T-helper 17 cell (primary cell): ENCODE results near the gene DGUOK. TPM values are rescaled to one million over a fixed set of nuclear protein-coding genes. Genes with fewer than 3 reads are reported as not detected.
"Not testable (repeated sequence)": the region's sequence is repeated elsewhere in the genome, so short reads cannot be mapped to it uniquely, and the experiment has no call there.

ENCODE experiments used
- ATAC-seq: fragments of 150-1000 bp; cut with Tn5 transposase; 2 replicates; pipeline ENCODE4 v1.10.0; 2021; ENCODE audit warnings: mild to moderate bottlenecking, moderate library complexity
- DNase-seq, 3 donors: peaks; one replicate each; pipeline versions ENCODE4 v3.0.0 to v3.0.0-alpha.2; 2020 to 2021
- H3K9me3 ChIP-seq: one replicate; pipeline ENCODE4 v1.7.0; 2013; ENCODE audit warnings: low read length, mild to moderate bottlenecking; ENCODE audit not compliant: control insufficient read depth, poor library complexity, severe bottlenecking
- H3K27ac Mint-ChIP-seq: one replicate; pipeline ENCODE4 v1.8.0; 2022; ENCODE audit warnings: mild to moderate bottlenecking, moderate library complexity, mixed read lengths
- H3K27me3 Mint-ChIP-seq: one replicate; pipeline ENCODE4 v1.8.0; 2022; ENCODE audit warnings: mixed read lengths
- H3K36me3 Mint-ChIP-seq: one replicate; pipeline ENCODE4 v1.8.0; 2022; ENCODE audit warnings: low read depth, mixed read lengths
- H3K4me1 Mint-ChIP-seq: one replicate; pipeline ENCODE4 v1.8.0; 2022; ENCODE audit warnings: mild to moderate bottlenecking, mixed read lengths
- H3K4me3 Mint-ChIP-seq: one replicate; pipeline ENCODE4 v1.8.0; 2022; ENCODE audit warnings: mild to moderate bottlenecking, moderate library complexity, mixed read lengths
- total RNA-seq, 4 donors: library from RNA in 2 of 4; stranded (reverse) in 2 of 4; gene quantifications; one replicate each; pipeline ENCODE4 v1.2.3 and lab custom pipeline; 2022 to 2026

DGUOK gene
- 10 to 100 TPM; 34.2 to 39.7 TPM for total RNA-seq
- 25.4 to 49.7 reads per million in 2 donors for total RNA-seq (lab: John Stamatoyannopoulos, UW)

GRCh38 chr2:73926493-73927327 is at the start of gene DGUOK:
TSS of gene DGUOK (plus strand) at chr2:73926880. CDS start at chr2:73926911, 31 bp downstream.
- Mint-ChIP-seq H3K36me3 (peaks cover 12% of the 10 kb centered on the region), H3K4me1 (peaks cover 36% of the 10 kb centered on the region), H3K27me3 (no peaks in the 10 kb centered on the region), H3K4me3 (peak within 1 kb of the TSS; percentile 91), H3K27ac (peak within 1 kb of the TSS; percentile 97)
- H3K9me3 ChIP-seq: no peaks in the 10 kb centered on the region
- ATAC-seq (peak; percentile 99), DNase-seq (peak; percentile 85 to 92 (median 90))

- H3K9me3 ChIP-seq: no peaks in the 10 kb centered on the region
- Mint-ChIP-seq H3K27me3 (no peaks in the 10 kb centered on the region), H3K4me1 (no peaks in the 10 kb centered on the region), H3K36me3 (no peaks in the 10 kb centered on the region), H3K27ac (no peak overlapping the region), H3K4me3 (no peak overlapping the region)
- no peak for DNase-seq
- no peak for ATAC-seq
Measured at GRCh38 chr2:73877071-73877802, 49.4 kb upstream of the DGUOK start.

GRCh38 chr2:73877984-73878383 is 48.7 kb upstream of the DGUOK start:
- not testable (repeated sequence) for H3K4me3 Mint-ChIP-seq, DNase-seq, H3K36me3 Mint-ChIP-seq, H3K4me1 Mint-ChIP-seq, H3K9me3 ChIP-seq, ATAC-seq, H3K27me3 Mint-ChIP-seq, H3K27ac Mint-ChIP-seq

- Mint-ChIP-seq H3K4me3 (no peak overlapping the region), H3K27me3 (peaks cover 22% of the 10 kb centered on the region), H3K27ac (no peak overlapping the region), H3K36me3 (no peaks in the 10 kb centered on the region), H3K4me1 (peaks cover 4% of the 10 kb centered on the region)
- ATAC-seq (no peak), DNase-seq (no peak)
- H3K9me3 ChIP-seq: no peaks in the 10 kb centered on the region
Measured at GRCh38 chr2:73885406-73885805, 41.3 kb upstream of the DGUOK start.

- H3K27ac Mint-ChIP-seq: no peak overlapping the region
- DNase-seq: no peak
- no peaks in the 10 kb centered on the region for H3K9me3 ChIP-seq
- peaks cover 22% of the 10 kb centered on the region for H3K27me3 Mint-ChIP-seq
- no peak overlapping the region for H3K4me3 Mint-ChIP-seq
- no peak for ATAC-seq
- peaks cover 4% of the 10 kb centered on the region for H3K4me1 Mint-ChIP-seq
- no peaks in the 10 kb centered on the region for H3K36me3 Mint-ChIP-seq
Measured at GRCh38 chr2:73886357-73886756, 40.3 kb upstream of the DGUOK start.

- H3K27ac Mint-ChIP-seq: peak overlapping the region; percentile 49
- H3K27me3 Mint-ChIP-seq: peaks cover 22% of the 10 kb centered on the region
- not testable (repeated sequence) for ATAC-seq, H3K4me1 Mint-ChIP-seq, DNase-seq, H3K9me3 ChIP-seq, H3K4me3 Mint-ChIP-seq, H3K36me3 Mint-ChIP-seq
Measured at GRCh38 chr2:73887596-73888353, 38.9 kb upstream of the DGUOK start.

- no peaks in the 10 kb centered on the region for H3K9me3 ChIP-seq
- ATAC-seq (no peak), DNase-seq (no peak)
- Mint-ChIP-seq H3K4me3 (no peak overlapping the region), H3K36me3 (no peaks in the 10 kb centered on the region), H3K27ac (no peak overlapping the region), H3K27me3 (peaks cover 18% of the 10 kb centered on the region), H3K4me1 (peaks cover 3% of the 10 kb centered on the region)
Measured at GRCh38 chr2:73888388-73888787, 38.3 kb upstream of the DGUOK start.

GRCh38 chr2:73889206-73889605 is 37.5 kb upstream of the DGUOK start:
- no peak overlapping the region for H3K27ac Mint-ChIP-seq
- no peak for DNase-seq
- no peaks in the 10 kb centered on the region for H3K9me3 ChIP-seq
- H3K27me3 Mint-ChIP-seq: peaks cover 14% of the 10 kb centered on the region
- no peak overlapping the region for H3K4me3 Mint-ChIP-seq
- no peaks in the 10 kb centered on the region for H3K36me3 Mint-ChIP-seq
- ATAC-seq: no peak
- peaks cover 2% of the 10 kb centered on the region for H3K4me1 Mint-ChIP-seq

GRCh38 chr2:73890301-73891092 is 36.2 kb upstream of the DGUOK start:
- H3K4me3 Mint-ChIP-seq: no peak overlapping the region
- H3K36me3 Mint-ChIP-seq: no peaks in the 10 kb centered on the region
- H3K4me1 Mint-ChIP-seq: peaks cover 6% of the 10 kb centered on the region
- peaks cover 14% of the 10 kb centered on the region for H3K27me3 Mint-ChIP-seq
- H3K27ac Mint-ChIP-seq: peak overlapping the region; percentile 67
- ATAC-seq (no peak), DNase-seq (no peak)
- no peaks in the 10 kb centered on the region for H3K9me3 ChIP-seq

GRCh38 chr2:73891276-73891901 is 35.3 kb upstream of the DGUOK start:
- no peaks in the 10 kb centered on the region for H3K9me3 ChIP-seq
- no peak for ATAC-seq
- H3K27ac Mint-ChIP-seq: no peak overlapping the region
- peaks cover 6% of the 10 kb centered on the region for H3K27me3 Mint-ChIP-seq
- H3K4me3 Mint-ChIP-seq: no peak overlapping the region
- no peak for DNase-seq
- peaks cover 9% of the 10 kb centered on the region for H3K4me1 Mint-ChIP-seq
- no peaks in the 10 kb centered on the region for H3K36me3 Mint-ChIP-seq

GRCh38 chr2:73892631-73893329 is 33.9 kb upstream of the DGUOK start, which contains the start of gene ACTG2:
TSS of gene ACTG2 (plus strand) at chr2:73893008. CDS start at chr2:73901312, 8,304 bp downstream.
- H3K27me3 Mint-ChIP-seq: no peaks in the 10 kb centered on the region
- no peaks in the 10 kb centered on the region for H3K36me3 Mint-ChIP-seq
- ATAC-seq: no peak
- H3K4me3 Mint-ChIP-seq: no peak within 1 kb of the TSS
- no peak within 1 kb of the TSS for H3K27ac Mint-ChIP-seq
- H3K4me1 Mint-ChIP-seq: peaks cover 13% of the 10 kb centered on the region
- H3K9me3 ChIP-seq: no peaks in the 10 kb centered on the region
- no peak for DNase-seq
